GM12892 (cell line): ENCODE data around the gene ZNF644.
"Not testable (repeated sequence)": the region's sequence is repeated elsewhere in the genome, so short reads cannot be mapped to it uniquely, and the experiment has no call there.

Experiments
- DNase-seq: peaks from one replicate; pipeline ENCODE4 v3.0.0; 2011; ENCODE audit not compliant: insufficient read length
- FAIRE-seq: peaks from 2 replicates; lab custom pipeline; 2011; peaks lifted over from hg19 to GRCh38; lab: Jason Lieb, UNC
- POLR2A ChIP-seq: IDR thresholded peaks from 2 replicates; pipeline ENCODE4 v1.6.1; 2011; ENCODE audit warnings: low read depth, low read length, control low read depth
- POLR2AphosphoS5 ChIP-seq: IDR thresholded peaks from 2 replicates; pipeline ENCODE4 v1.6.1; 2011; ENCODE audit warnings: low read depth, low read length, control low read depth
- TAF1 ChIP-seq: IDR thresholded peaks from 2 replicates; pipeline ENCODE4 v1.6.1; 2011; ENCODE audit warnings: low read depth, mild to moderate bottlenecking, control low read depth, low read length, borderline replicate concordance

Gene ZNF644

GRCh38 chr1:90940746-90941145 is 81.1 kb downstream of the ZNF644 start:
- DNase-seq: no peak
- no peak for FAIRE-seq
- no peak for TF ChIP-seq POLR2A

DNA sequence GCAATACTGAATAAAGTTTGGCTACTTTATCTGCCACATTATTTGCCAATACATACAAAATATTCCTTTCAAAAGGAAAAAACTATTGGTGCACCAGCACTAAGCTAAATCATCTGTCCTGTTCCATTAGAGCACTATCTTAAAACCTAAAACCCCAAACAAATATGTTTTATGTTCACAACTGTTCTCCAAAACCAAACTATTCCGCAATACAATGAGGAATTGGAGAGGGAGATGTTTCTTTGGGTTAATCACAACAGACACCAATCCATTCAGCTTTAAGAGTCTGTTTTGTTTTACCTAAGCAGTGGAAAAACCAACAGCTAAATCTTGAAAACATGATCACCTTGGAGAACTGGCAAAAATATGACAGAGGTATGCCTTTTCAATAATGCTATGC is 85.1 kb downstream of the ZNF644 start:
- FAIRE-seq (no peak), DNase-seq (no peak)
- no peak for TF ChIP-seq POLR2AphosphoS5
- TF ChIP-seq TAF1: no peak
- TF ChIP-seq POLR2A: no peak

GRCh38 chr1:90936061-90936460 is 85.8 kb downstream of the ZNF644 start:
- no peak for FAIRE-seq
- TF ChIP-seq POLR2A (no peak), TAF1 (no peak), POLR2AphosphoS5 (no peak)
- no peak for DNase-seq

- FAIRE-seq, DNase-seq: not testable (repeated sequence)
These were observed 93.6 kb downstream of the ZNF644 start for GRCh38 chr1:90928231-90928630.

GRCh38 chr1:90927674-90928073 is 94.2 kb downstream of the ZNF644 start:
- not testable (repeated sequence) for FAIRE-seq, DNase-seq

DNA sequence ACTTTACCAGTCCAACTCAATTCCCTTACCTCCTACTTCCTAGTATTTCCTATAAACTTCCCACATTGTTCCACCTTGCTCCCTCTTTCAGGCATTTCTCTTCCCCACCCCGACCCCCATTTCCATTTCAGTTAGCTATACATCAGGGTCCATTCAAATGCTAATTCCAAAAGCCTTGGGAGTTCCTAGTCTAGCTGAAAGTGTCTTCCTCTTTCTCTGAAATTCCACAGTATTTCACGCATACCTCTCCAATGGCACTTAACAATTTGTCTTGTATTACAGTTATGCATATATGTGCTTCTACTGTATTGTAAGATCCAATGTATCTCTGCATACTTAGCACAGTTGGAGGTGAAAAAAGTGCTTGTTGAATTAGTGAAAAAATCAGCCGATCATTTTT is 94.9 kb downstream of the ZNF644 start:
- DNase-seq: no peak
- TF ChIP-seq TAF1 (no peak), POLR2AphosphoS5 (no peak), POLR2A (no peak)
- no peak for FAIRE-seq

GRCh38 chr1:90925928-90926869 is 95.6 kb downstream of the ZNF644 start:
- DNase-seq (no peak), FAIRE-seq (no peak)

GRCh38 chr1:90924982-90925381 is 96.9 kb downstream of the ZNF644 start:
- TF ChIP-seq POLR2AphosphoS5 (no peak), POLR2A (no peak), TAF1 (no peak)
- DNase-seq (no peak), FAIRE-seq (no peak)

More at GRCh38 chr1:90925928-90926869, 95.6 kb downstream of the ZNF644 start:
- TF ChIP-seq POLR2A (no peak), POLR2AphosphoS5 (no peak), TAF1 (no peak)

GRCh38 chr1:90922996-90923395 is 98.8 kb downstream of the ZNF644 start:
- FAIRE-seq (no peak), DNase-seq (no peak)
- TF ChIP-seq POLR2AphosphoS5: no peak
- TF ChIP-seq TAF1: no peak
- no peak for TF ChIP-seq POLR2A

GRCh38 chr1:90922202-90922601 is 99.6 kb downstream of the ZNF644 start:
- no peak for FAIRE-seq
- TF ChIP-seq POLR2AphosphoS5: no peak
- TF ChIP-seq POLR2A: no peak
- no peak for TF ChIP-seq TAF1
- DNase-seq: no peak

- FAIRE-seq: no peak
- no peak for TF ChIP-seq POLR2AphosphoS5
- TF ChIP-seq POLR2A: no peak
- no peak for TF ChIP-seq TAF1
- no peak for DNase-seq
These were observed 101.9 kb downstream of the ZNF644 start for GRCh38 chr1:90919900-90920299.

- TF ChIP-seq TAF1: no peak
- TF ChIP-seq POLR2A: no peak
- TF ChIP-seq POLR2AphosphoS5: no peak
- DNase-seq (no peak), FAIRE-seq (peak; percentile 48)
These were observed 102.6 kb downstream of the ZNF644 start for GRCh38 chr1:90919190-90919719.
